Endothelial cell of hepatic sinusoid (primary cell): ENCODE data around the gene NTM.

Experiments used
- in situ Hi-C: cut with HindIII; loops from 2 replicates; pipeline ENCODE4 v1.10.0; 2017; ENCODE audit warnings: low sequenced_read_pairs

NTM gene

GRCh38 chr11:132134322-132134721 is 763.9 kb downstream of the NTM start:
- in situ Hi-C loops = loop anchor here (5.0 kb wide), 2 partner anchors 62 to 387 kb away; no protein-coding TSS in a partner anchor

DNA sequence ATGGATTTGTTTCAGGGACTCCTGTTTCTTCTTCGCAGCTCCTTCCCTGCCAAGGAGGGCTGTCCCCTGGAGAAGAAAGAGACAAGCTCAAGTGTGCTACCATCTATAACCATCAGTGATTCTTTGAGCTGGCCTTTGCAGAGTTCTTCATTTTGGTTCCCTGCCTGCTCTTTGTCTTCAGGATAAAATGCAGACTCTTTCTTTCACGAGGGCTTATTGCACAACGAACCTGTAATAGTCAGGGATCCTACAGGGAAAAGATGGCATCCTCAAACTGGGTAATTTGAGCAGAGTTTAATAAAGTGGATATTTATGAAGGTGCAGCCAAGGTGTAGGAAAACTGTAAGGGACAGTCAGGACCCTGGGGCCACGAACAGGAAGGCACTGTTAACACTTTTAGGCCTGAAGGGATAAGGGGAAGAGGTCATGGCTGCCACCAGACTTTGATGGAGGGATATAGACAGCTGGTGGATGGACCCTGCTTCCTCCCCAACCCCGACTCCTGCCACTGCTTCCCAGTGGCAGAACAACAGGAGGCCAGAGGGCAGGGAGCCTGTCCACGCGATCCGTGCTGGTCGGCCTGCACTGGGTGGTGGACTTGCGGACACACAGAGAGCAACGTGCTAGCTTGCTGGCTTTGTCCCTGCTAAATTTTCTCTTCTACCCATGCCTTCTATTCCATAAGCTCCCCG is 767.0 kb downstream of the NTM start:
- in situ Hi-C loops = no loop called here

DNA sequence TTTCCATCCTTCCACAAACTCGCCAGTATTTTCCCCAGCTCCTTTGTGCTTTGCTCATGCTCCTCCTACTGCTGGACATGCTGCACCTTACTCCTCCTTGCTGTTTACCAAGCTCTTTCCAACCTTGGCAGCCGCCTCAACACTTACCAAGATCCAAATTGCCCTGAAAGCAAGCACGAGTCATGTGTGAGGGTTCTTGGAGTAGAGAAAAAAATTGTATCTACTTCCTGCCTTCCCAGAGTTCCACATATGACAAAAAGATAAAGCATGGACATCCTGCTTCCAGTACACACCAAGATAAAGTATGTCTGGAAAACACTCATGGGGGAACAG is 767.5 kb downstream of the NTM start:
- in situ Hi-C loops = no loop called here

GRCh38 chr11:132139181-132139580 is 768.8 kb downstream of the NTM start:
- in situ Hi-C loops = no loop called here

DNA sequence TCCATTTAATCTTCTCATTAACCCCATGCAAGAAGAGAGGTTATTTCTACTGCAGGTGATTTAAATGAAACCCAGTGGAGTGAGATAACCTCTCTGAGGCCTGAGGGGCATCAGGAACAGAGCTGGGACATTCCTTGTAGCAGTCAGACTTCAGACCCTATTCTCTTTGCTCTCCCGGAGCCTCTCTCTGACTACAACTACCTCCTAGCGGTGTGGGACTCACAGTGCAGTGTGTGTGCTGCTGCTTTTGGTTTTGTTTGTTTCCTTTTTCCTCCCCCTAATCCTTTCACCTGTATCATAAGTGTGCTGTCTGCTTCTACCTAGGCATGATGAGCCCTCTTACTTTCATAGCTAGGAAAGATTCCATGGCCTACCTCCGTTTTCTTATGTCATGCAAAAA is 769.6 kb downstream of the NTM start:
- in situ Hi-C loops = no loop called here

DNA sequence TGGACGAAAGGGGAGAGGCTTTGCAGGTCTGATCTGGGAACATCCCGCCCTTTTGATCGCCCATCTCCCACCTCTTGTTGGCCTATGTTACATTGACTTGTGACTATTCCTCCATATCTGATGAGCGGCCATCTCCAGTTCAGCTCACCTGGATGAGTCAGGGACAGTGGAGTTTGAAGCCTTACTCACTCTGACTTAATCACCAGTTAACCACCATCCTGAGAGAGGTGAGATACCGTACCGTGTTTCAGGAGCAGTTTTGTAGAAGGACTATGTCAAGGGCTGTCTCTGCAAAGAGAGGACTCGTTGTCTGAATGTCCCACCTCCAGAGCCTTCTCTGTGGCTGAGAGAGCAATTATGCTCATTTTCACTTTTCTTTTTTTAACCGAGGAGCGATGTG is 771.7 kb downstream of the NTM start:
- in situ Hi-C loops = no loop called here

GRCh38 chr11:132142554-132142953 is 772.1 kb downstream of the NTM start:
- in situ Hi-C loops = no loop called here

DNA sequence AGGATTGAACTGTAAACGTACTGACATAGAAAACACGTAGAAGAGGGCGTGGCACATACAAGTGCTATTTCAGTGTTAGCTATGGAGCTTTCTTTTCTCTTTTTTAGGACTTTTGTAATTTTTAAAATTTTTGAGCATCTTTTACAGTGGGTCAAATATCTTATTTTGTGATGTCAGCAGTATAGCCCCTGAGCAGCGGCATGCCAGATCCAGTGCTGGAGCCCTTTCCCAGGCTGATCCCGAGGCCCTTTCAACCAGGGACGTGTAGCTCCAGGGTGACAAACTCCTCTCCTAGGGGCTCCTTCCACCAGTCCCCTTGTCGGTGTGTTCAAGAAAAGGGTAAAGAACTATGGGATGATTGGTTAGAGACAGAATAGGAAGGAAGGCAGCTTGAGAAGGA is 777.0 kb downstream of the NTM start:
- in situ Hi-C loops = no loop called here

DNA sequence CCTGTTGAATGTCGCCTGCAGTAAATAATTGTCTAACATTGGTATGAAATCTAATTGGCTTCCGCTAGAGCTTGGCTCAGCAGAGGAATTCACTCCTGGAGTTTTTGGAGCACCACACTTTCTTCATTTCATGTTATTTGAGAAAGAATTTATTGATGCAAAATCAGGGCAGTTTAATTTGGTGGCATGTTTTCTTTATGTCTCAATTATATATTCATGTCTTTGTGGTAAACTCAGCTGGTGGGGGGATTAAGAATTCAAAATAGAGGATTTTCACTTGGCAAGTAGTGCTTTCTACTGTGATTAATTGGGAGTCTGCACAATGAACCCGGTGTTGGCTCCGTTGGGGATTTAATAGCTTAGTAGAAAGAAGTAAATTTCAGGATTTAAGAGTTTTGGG is 784.4 kb downstream of the NTM start:
- in situ Hi-C loops = no loop called here

GRCh38 chr11:132158091-132158490 is 787.7 kb downstream of the NTM start:
- in situ Hi-C loops = no loop called here

GRCh38 chr11:132158696-132159095 is 788.3 kb downstream of the NTM start:
- in situ Hi-C loops = no loop called here

GRCh38 chr11:132161403-132162078 is 791.1 kb downstream of the NTM start:
- in situ Hi-C loops = no loop called here

DNA sequence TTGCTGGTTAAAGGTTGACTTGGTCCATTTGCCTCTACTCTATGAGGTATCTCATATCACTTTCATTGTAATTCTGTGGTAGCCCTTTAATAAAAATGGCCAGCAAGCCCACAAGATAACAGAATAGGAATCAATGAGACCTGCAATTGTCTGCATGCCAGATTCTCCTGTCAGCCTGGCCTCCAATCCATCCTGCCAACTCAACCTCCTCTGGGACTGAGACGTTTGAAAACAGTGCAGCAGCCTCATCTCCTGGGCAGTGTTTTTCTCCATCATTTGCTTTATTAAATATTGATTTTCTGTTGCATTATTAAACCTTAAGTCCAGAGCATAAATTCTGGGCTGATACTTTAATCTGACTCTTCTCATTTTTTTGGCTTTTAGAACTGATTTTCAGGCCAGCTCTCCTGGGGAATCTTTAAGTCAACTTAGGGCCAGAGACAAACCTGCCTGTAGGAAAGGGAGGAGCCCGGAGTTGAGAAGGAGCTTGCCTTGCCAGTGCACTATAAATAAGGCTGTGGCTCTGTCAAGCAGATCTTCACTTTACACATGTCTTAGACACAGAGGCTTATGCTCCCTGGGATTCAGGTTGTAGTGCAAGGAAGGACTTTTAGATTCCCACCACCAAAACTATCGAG is 798.0 kb downstream of the NTM start:
- in situ Hi-C loops = no loop called here

DNA sequence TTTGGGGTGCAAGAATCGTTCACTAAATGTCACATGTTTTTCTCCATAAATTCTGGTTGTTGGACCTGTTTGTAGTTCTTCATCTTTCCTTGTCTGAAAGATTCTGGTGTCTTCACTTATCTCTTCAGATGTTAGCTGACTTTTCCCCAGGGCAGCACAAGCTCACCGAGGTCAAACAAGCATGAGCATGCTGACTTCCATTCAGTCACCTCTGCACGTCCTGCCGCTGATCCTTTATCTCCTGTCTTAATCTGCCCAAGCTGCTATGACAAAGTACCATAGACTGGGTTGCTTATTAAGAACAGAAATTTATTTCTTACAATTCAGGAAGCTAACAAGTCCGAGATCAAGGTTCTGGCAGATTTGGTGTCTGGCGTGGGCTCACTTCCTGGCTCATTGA is 800.6 kb downstream of the NTM start:
- in situ Hi-C loops = no loop called here

- in situ Hi-C loops = no loop called here
Observed at GRCh38 chr11:132174362-132175255, 804.2 kb downstream of the NTM start.

- in situ Hi-C loops = no loop called here
Observed at GRCh38 chr11:132177106-132177505, 806.7 kb downstream of the NTM start.

DNA sequence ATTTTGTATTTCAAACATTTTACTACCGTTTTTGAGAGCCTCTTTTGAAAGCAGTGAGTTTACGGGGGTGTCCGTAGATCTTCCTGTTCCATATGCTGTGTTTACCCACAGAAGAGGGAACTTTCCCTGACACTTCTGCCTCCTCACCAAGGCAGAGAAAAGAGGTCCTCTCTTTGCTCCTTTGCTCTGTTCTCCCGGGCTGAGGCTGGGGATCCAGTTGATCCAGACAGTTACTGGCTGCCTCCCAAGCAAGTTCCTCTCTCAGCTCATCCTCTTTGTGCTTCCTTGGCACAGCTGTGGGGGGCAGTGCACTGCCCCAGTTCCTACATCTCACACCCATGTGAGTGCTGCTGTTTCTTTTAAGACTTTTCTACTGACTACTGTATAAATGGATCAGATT is 813.7 kb downstream of the NTM start:
- in situ Hi-C loops = no loop called here

- in situ Hi-C loops = no loop called here
Observed at GRCh38 chr11:132185726-132186592, 815.5 kb downstream of the NTM start.

GRCh38 chr11:132186699-132187098 is 816.3 kb downstream of the NTM start:
- in situ Hi-C loops = no loop called here

GRCh38 chr11:132187386-132187785 is 817.0 kb downstream of the NTM start:
- in situ Hi-C loops = no loop called here
